Activated naive CD4-positive, alpha-beta T cell treated with anti-CD3 and anti-CD28 coated beads, Interleukin-2, amount 50 U/mL, for 24 hours (primary cell): ENCODE data around the gene ARSG.
"Not testable (repeated sequence)": the region's sequence is repeated elsewhere in the genome, so short reads cannot be mapped to it uniquely, and the experiment has no call there.

ENCODE experiments used
- H3K27ac Mint-ChIP-seq: one replicate; pipeline ENCODE4 v1.8.0; 2021; ENCODE audit warnings: mild to moderate bottlenecking, mixed read lengths
- H3K27me3 Mint-ChIP-seq: one replicate; pipeline ENCODE4 v1.8.0; 2021; ENCODE audit warnings: mixed read lengths
- H3K36me3 Mint-ChIP-seq: one replicate; pipeline ENCODE4 v1.8.0; 2021; ENCODE audit warnings: mixed read lengths
- H3K4me1 Mint-ChIP-seq: one replicate; pipeline ENCODE4 v1.8.0; 2021; ENCODE audit warnings: mixed read lengths
- H3K4me3 Mint-ChIP-seq: one replicate; pipeline ENCODE4 v1.8.0; 2021; ENCODE audit warnings: mild to moderate bottlenecking, mixed read lengths
- H3K9me3 Mint-ChIP-seq: one replicate; pipeline ENCODE4 v1.8.0; 2021; ENCODE audit warnings: mixed read lengths

ARSG gene

DNA sequence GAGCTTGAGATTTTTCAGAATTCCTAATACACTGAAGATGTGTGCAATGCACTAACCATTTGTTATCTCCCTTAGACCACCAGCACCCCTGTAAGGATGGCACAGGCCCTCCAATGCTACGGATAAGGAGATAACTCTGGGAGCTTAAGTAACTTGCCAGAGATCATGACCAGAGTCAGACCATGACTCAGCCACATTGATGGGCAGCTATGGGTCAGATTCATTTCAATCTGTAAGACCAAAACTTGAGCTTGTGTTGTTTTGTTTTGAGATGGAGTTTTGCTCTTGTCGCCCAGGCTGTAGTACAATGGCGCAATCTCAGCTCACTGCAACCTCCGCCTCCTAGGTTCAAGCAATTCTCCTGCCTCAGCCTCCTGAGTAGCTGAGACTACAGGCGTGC is 63.8 kb downstream of the ARSG start:
- H3K36me3 Mint-ChIP-seq, H3K27ac Mint-ChIP-seq, H3K9me3 Mint-ChIP-seq, H3K27me3 Mint-ChIP-seq: not testable (repeated sequence)
- Mint-ChIP-seq H3K4me3 (peak overlapping the region; percentile 8), H3K4me1 (peaks cover 67% of the 10 kb centered on the region)

DNA sequence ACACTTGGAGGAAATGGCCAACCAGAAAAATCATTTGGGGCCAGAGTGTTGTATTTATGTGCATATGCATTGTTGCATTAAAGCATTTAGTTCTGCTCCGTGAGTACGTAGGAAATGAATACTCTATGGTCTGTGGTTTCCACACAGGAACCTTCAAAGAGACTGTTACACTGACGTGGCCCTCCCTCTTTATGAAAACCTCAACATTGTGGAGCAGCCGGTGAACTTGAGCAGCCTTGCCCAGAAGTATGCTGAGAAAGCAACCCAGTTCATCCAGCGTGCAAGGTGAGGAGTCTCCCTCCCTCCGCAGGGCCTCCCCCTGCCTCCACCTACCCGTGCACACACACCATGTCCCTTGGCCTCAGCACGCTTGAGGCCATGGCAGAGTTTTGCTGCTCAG is 65.2 kb downstream of the ARSG start:
- Mint-ChIP-seq H3K27ac (no peak overlapping the region), H3K36me3 (peaks cover 2% of the 10 kb centered on the region), H3K4me1 (peaks cover 59% of the 10 kb centered on the region), H3K4me3 (peak overlapping the region; percentile 59), H3K27me3 (no peaks in the 10 kb centered on the region), H3K9me3 (no peaks in the 10 kb centered on the region)

DNA sequence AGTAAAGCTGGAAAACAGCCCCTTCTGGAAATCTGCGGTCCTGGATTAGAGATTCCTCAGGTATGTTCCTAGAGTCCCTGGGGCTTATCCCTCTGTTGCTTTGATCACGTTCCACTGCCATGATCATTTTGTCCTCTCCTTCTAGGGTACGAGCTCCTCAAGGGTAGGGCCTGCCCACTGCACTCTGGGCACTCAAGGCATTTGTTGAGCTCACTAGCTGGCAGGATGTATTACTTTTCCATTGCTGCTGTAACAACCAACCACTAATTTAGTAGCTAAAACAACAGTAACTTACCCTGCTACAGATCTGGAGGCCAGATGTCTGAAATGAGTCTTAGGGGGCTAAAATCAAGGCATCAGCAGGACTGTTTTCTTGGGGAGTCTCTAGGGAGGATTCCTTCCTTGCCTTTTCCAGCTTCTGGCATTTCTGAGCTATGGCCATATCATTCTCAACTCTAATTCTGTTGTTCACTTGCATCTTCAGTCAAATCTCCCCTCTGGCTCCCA is 65.7 kb downstream of the ARSG start:
- H3K4me1 Mint-ChIP-seq: peaks cover 55% of the 10 kb centered on the region
- peak overlapping the region; percentile 19 for H3K27ac Mint-ChIP-seq
- no peaks in the 10 kb centered on the region for H3K27me3 Mint-ChIP-seq
- peaks cover 2% of the 10 kb centered on the region for H3K36me3 Mint-ChIP-seq
- H3K9me3 Mint-ChIP-seq: no peaks in the 10 kb centered on the region
- peak overlapping the region; percentile 59 for H3K4me3 Mint-ChIP-seq

DNA sequence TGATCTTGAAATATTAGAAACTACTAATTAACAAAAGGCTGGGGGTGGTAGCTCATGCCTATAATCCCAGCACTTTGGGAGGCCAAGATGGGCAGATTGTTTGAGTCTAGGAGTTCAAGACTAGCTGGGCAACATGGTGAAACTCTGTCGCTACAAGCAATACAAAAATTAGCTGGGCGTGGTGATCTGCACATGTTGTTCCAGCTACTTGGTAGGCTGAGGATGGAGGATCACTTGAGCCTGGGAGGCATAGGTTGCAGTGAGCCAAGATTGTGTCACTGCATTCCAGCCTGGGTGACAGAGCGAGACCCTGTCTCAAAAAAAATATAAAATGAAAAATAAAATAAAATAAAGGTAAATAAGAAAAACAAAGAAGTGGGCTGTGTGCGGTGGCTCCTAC is 66.6 kb downstream of the ARSG start:
- Mint-ChIP-seq H3K36me3 (peaks cover 6% of the 10 kb centered on the region), H3K4me3 (no peak overlapping the region), H3K27me3 (no peaks in the 10 kb centered on the region), H3K27ac (no peak overlapping the region), H3K9me3 (no peaks in the 10 kb centered on the region), H3K4me1 (peaks cover 51% of the 10 kb centered on the region)

DNA sequence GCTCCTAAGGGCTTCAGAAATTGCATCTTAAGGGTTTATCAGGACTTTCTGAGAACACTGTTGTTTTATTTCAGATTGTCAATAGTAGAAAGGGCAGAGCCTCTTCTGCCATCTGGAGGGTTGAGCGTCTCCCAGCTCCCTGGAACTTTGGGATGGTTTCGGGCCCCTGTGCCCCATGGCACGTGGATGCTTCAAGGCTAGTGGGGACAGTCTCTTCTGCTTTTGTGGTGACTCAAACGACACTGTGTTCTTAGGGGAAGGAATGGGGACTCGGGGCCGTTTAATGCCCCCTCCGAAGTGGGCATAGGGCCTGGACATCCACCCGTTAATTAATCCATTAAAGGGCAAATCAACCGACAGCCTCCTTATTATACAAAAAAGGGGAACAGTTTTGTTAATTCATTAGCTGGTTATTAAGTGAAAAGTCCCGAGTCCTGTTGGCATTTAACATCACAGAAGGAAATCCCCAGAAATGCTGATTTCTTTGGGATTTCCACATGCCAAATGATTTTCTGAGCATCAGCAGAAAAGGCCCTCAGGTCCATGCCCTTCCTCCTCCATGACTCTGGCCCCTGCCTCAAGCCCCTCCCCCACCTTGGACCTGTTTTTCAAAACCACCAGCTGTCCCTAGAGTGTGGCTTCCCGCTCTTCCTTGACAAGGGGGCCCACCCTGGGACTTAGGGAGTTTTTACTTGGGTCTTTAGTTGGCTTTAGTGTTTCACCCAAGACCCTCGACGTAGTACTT is 68.7 kb downstream of the ARSG start:
- H3K27me3 Mint-ChIP-seq: no peaks in the 10 kb centered on the region
- peaks cover 8% of the 10 kb centered on the region for H3K36me3 Mint-ChIP-seq
- no peak overlapping the region for H3K27ac Mint-ChIP-seq
- no peak overlapping the region for H3K4me3 Mint-ChIP-seq
- peaks cover 37% of the 10 kb centered on the region for H3K4me1 Mint-ChIP-seq
- no peaks in the 10 kb centered on the region for H3K9me3 Mint-ChIP-seq

DNA sequence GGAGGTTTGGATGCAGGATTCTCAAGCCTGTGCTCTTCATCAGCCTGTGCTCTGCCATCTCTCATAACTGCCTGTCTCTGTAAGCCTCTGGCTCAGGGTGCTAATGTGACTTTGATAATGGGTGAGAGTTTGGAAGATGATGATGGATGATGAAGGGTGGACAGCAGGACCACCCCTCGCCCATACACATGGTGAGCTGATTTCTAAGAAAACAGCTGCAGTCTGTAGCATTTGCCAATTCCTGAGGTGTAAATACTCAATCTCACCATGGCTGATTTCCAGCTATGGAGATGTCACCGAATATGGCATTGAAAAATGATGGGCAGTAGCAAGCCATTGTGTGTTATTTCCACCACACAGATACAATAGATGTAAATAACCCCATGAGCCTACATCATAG is 74.2 kb downstream of the ARSG start:
- Mint-ChIP-seq H3K27me3 (no peaks in the 10 kb centered on the region), H3K4me1 (peaks cover 9% of the 10 kb centered on the region), H3K27ac (no peak overlapping the region), H3K9me3 (no peaks in the 10 kb centered on the region), H3K4me3 (no peak overlapping the region), H3K36me3 (peaks cover 7% of the 10 kb centered on the region)

DNA sequence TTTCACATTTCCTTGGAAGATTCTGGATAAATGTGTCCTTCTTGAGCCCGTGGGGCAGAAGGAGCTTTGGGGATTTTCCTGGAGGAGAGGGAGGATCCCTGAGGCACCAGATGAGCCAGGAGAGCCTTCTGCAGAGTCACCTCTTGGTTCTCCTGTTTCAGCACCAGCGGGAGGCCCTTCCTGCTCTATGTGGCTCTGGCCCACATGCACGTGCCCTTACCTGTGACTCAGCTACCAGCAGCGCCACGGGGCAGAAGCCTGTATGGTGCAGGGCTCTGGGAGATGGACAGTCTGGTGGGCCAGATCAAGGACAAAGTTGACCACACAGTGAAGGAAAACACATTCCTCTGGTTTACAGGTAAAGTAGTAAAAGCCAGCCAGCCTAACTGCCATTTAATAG is 77.1 kb downstream of the ARSG start:
- no peaks in the 10 kb centered on the region for H3K9me3 Mint-ChIP-seq
- H3K36me3 Mint-ChIP-seq: peaks cover 9% of the 10 kb centered on the region
- H3K27me3 Mint-ChIP-seq: no peaks in the 10 kb centered on the region
- no peak overlapping the region for H3K27ac Mint-ChIP-seq
- H3K4me3 Mint-ChIP-seq: no peak overlapping the region
- no peaks in the 10 kb centered on the region for H3K4me1 Mint-ChIP-seq

DNA sequence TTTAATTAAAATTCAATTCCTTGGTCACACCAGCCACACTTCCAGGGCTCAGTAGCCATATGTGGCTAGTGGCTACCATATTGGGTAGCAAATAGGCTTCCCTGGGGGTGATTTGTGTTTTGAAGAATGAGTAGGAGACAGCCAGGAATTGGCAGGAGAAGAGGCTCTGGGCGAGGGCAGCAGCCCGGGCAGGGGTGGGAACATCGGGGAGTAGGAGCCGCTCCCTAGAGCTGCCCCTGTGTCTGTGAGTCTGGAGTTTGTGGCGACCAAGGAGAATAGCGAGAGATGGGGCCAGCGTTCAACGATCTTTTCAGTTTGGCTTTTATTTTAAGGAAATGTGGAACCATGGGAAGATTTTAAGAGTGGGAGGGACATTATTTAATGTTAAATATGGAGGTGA is 84.3 kb downstream of the ARSG start:
- no peaks in the 10 kb centered on the region for H3K9me3 Mint-ChIP-seq
- no peak overlapping the region for H3K27ac Mint-ChIP-seq
- H3K4me1 Mint-ChIP-seq: no peaks in the 10 kb centered on the region
- H3K27me3 Mint-ChIP-seq: no peaks in the 10 kb centered on the region
- peaks cover 11% of the 10 kb centered on the region for H3K36me3 Mint-ChIP-seq
- no peak overlapping the region for H3K4me3 Mint-ChIP-seq

DNA sequence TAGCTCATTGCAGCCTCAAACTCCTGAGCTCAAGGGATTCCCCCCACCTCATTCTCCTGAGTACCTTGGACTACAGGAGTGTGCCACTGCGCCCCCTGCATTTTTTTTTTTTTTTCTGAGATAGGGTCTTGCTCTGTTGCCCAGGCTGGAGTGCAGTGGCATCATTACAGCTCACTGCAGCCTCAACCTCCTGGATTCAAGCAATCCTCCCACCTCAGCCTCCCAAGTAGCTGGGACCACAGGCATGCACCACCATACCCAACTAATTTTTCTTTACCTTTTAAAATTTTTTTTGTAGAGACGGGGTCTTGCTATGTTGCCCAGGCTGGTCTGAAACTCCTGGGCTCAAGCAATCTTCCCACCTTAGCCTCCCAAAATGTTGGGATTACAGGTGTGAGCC is 84.9 kb downstream of the ARSG start:
- not testable (repeated sequence) for H3K27me3 Mint-ChIP-seq, H3K4me3 Mint-ChIP-seq, H3K27ac Mint-ChIP-seq, H3K9me3 Mint-ChIP-seq, H3K4me1 Mint-ChIP-seq, H3K36me3 Mint-ChIP-seq

DNA sequence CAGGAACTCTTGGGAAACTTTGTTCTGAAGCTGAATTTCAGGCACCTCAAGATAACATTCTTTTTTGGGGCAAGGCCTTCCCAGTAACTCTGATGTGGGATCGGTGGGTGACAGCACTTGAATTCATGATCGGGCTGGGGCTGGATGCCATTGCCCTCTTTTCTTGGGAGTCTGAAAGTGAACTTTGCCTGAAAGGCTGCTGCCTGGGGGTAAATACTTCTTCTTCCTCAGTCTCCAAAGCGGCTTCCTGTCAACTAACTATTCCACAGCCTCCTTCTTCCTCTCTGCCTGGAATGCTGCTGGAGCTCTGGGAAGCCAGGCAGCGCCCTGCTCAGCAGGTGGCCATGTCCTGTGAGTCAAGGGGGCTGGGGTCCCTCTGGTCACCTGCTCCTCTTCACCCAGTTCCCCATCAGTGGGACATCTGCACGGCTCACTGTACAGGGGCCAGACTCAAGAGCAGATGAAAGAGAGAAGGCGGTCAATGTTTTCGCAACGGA is 86.5 kb downstream of the ARSG start:
- peaks cover 7% of the 10 kb centered on the region for H3K4me1 Mint-ChIP-seq
- no peak overlapping the region for H3K27ac Mint-ChIP-seq
- no peak overlapping the region for H3K4me3 Mint-ChIP-seq
- no peaks in the 10 kb centered on the region for H3K9me3 Mint-ChIP-seq
- peaks cover 2% of the 10 kb centered on the region for H3K36me3 Mint-ChIP-seq
- H3K27me3 Mint-ChIP-seq: no peaks in the 10 kb centered on the region

DNA sequence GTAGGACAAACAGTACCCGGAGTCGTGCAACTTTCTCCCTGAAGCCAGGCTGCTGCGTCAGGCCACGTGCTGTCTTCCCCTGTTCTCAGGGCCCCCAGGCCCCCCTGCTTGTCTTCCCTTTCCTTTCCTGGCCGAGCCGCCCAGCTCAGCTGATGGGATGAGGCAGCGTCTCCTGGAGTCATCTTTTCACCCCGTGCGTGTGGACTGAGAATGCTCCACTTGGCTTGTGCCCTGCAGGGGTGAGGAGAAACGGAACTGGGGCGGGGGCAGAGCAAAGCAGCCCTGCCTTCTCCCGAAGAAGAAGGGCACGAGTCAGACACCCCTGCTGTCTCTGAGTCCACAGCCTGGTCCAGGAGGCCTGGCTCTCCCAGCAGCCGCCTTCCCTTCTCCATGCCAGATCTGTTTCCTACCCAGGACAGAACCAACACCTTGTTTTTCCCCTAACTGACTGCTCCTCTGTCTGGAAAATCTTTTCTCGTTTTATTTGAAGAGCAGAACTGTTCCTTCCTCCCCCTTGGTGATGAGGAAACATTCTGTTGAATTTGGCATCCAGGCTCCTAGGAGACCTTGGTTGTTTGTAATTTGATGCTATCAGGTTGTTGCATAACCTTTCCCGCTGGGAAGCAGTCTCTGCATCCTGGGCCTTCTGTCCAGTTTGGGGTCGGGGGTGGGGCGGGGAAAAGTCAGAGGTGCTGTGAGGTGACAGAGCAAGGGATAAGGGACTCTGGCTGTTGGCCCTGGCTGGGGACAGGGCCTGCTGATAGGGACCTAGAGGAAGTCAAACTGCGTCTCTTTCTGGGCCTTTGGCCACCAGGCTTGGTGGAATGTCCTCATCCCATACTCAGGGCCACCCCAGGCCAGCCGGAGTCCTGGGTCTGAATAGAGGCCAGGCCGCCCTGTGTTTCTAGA is 87.2 kb downstream of the ARSG start:
- peaks cover 2% of the 10 kb centered on the region for H3K36me3 Mint-ChIP-seq
- H3K4me1 Mint-ChIP-seq: peaks cover 15% of the 10 kb centered on the region
- H3K9me3 Mint-ChIP-seq: no peaks in the 10 kb centered on the region
- H3K4me3 Mint-ChIP-seq: no peak overlapping the region
- no peaks in the 10 kb centered on the region for H3K27me3 Mint-ChIP-seq
- H3K27ac Mint-ChIP-seq: no peak overlapping the region

DNA sequence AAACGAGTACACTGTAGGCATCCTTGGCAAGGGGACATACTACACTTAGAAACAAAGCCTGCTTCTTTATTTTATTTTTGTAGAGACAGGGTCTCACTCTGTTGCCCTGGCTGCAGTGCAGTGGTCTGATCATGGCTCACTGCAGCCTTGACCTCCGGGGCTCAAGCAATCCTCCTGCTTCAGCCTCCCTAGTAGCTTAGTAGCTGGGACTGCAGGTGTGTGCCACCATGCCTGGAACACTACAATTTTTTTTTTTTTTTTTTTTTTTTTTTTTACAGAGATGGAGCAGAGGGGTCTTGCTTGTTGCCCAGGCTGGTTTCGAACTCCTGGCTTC is 87.8 kb downstream of the ARSG start:
- Mint-ChIP-seq H3K27me3 (no peaks in the 10 kb centered on the region), H3K4me3 (no peak overlapping the region), H3K9me3 (no peaks in the 10 kb centered on the region), H3K36me3 (peaks cover 2% of the 10 kb centered on the region), H3K4me1 (peaks cover 21% of the 10 kb centered on the region), H3K27ac (no peak overlapping the region)

DNA sequence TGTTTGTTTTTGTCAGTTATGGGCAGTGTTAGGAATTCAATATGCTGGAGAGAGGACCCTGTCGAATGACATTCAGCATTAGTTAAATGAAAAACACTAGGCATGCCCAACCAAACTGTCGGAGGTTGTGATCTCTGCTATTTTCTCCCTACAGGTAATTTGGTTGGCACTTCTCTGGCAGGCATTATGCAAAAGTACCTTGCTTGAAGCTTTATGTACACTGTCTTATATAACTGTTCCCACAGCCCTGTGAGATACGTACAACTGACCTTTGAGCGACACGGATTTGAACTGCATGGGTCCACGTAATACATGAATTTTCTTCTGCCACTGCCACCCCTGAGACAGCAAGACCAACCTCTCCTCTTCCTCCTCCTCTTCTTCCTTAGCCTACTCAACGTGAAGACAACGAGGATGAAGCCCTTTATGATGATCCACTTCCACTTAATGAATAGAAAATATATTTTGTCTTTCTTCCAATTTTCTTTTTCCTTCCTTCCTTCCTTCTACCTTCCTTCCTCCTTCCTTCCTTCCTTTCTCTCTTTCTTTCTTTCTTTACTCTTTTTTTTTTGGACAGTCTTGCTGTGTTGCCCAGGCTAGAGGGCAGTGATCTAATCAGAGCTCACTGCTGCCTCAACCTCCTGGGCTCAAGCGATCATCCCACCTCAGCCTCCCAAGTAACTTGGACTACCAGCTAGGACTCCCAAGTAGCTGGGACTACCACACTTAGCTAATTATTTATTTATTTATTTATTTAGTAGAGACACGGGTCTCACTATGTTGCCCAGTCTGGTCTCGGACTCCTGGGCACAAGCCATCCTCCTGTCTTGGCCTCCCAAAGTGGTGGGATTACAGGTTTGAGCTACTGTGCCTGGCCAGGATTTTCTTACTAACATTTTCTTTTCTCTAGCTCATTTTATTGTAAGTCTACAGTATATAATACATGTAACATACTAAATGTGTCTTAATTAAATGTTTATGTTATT is 88.7 kb downstream of the ARSG start:
- Mint-ChIP-seq H3K9me3 (no peaks in the 10 kb centered on the region), H3K36me3 (peaks cover 2% of the 10 kb centered on the region), H3K27ac (no peak overlapping the region), H3K4me3 (no peak overlapping the region), H3K4me1 (peaks cover 27% of the 10 kb centered on the region), H3K27me3 (no peaks in the 10 kb centered on the region)

DNA sequence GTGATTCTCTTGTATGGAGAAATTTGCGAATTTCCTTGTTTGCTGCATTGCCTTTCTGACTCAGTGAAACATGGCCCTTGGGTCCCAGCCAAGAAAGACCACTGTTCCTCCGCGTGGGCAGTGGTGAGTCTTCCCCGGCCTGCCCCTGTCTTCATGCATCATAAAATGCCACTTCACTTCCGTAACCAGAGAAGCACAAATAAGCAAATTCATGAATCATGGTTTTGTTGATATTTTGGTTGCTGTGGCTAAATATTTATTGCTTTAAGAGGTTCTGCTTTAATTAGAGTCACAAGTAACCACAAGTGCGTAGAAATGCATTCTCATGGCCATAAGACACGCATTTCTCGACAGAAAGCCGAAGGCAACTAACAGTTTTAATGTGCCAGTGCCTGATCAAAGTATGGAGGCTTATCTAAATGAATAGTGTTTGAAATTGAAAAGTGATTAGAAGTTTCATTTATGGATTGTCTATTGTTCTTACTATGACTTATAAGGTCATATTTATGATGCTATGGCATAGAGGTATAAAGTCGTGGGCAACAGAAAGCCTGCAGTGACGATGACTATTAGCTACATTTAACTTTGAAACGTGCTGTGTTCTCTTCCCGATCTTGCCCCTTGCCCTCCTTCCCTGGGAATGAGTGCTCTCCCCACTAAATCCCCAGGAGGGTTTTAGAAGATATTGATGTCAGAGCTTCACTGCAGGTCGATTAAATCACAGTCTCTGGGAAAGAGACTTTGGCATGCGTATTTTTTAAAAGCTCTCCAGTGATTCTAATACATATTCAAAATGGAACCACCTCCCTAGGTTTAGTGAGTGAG is 90.0 kb downstream of the ARSG start:
- peaks cover 27% of the 10 kb centered on the region for H3K4me1 Mint-ChIP-seq
- no peaks in the 10 kb centered on the region for H3K27me3 Mint-ChIP-seq
- no peaks in the 10 kb centered on the region for H3K36me3 Mint-ChIP-seq
- H3K27ac Mint-ChIP-seq: no peak overlapping the region
- H3K9me3 Mint-ChIP-seq: no peaks in the 10 kb centered on the region
- no peak overlapping the region for H3K4me3 Mint-ChIP-seq
